Measurements from ENCODE around the gene CACNB3. TPM values are rescaled to one million over a fixed set of nuclear protein-coding genes. Genes with fewer than 3 reads are reported as not detected.
A peak's percentile ranks its signal among the peaks of the same experiment; 100 is the strongest.
"Not testable (repeated sequence)": the region's sequence is repeated elsewhere in the genome, so short reads cannot be mapped to it uniquely, and the experiment has no call there.

CACNB3 gene
- total RNA-seq, 5 donors from 2014 or later (not counting 1 experiment from before 2014, with no cell fraction given) = 4.3 to 12.4 (median 8.9) TPM

DNA sequence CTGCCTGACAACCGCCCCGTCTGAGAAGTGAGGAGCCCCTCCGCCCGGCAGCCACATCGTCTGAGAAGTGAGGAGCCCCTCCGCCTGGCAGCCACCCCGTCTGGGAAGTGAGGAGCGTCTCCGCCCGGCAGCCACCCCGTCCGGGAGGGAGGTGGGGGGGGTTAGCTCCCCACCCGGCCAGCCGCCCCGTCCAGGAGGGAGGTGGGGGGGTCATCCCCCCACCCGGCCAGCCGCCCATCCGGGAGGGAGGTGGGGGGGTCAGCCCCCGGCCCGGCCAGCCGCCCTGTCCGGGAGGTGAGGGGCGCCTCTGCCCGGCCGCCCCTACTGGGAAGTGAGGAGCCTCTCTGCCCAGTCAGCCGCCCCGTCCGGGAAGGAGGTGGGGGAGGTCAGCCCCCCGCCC lies 23.7 kb downstream of the CACNB3 start:
- H3K4me3 ChIP-seq (ENCODE audit: control insufficient read depth in 1 of 2, extremely low read depth in 1 of 2, low read length in 1 of 2); H3K27ac ChIP-seq (ENCODE audit: low read length); DNase-seq; CTCF ChIA-PET; H3K9me3 Mint-ChIP-seq; H3K27me3 Mint-ChIP-seq; H3K27ac Mint-ChIP-seq; ATAC-seq (replicated peaks in 1 of 4); H3K27me3 ChIP-seq (replicated peaks in 1 of 2; ENCODE audit: control insufficient read depth in 2 of 2, extremely low read depth in 1 of 2, insufficient read depth in 2 of 2, low read length in 1 of 2); H3K4me1 ChIP-seq (ENCODE audit: control insufficient read depth in 1 of 2, extremely low read depth in 1 of 2, insufficient read depth in 2 of 2, low read length in 2 of 2); H3K4me3 Mint-ChIP-seq; H3K9me3 ChIP-seq; POLR2A ChIA-PET: not testable (repeated sequence)
- Mint-ChIP-seq H3K4me1 (peaks cover 7 to 13% (median 10%) of the 10 kb centered on the region in 3 donors), H3K36me3 (peaks cover 35% of the 10 kb centered on the region)
- 100% methylated on average over 2 of the region's 29 CpGs for WGBS (ENCODE audit: insufficient coverage)
- H3K36me3 ChIP-seq (ENCODE audit: control insufficient read depth in 2 of 2, extremely low read depth in 1 of 2, insufficient read depth in 1 of 2, low read length in 1 of 2) = peaks cover 0 to 67% of the 10 kb centered on the region in 2 donors

DNA sequence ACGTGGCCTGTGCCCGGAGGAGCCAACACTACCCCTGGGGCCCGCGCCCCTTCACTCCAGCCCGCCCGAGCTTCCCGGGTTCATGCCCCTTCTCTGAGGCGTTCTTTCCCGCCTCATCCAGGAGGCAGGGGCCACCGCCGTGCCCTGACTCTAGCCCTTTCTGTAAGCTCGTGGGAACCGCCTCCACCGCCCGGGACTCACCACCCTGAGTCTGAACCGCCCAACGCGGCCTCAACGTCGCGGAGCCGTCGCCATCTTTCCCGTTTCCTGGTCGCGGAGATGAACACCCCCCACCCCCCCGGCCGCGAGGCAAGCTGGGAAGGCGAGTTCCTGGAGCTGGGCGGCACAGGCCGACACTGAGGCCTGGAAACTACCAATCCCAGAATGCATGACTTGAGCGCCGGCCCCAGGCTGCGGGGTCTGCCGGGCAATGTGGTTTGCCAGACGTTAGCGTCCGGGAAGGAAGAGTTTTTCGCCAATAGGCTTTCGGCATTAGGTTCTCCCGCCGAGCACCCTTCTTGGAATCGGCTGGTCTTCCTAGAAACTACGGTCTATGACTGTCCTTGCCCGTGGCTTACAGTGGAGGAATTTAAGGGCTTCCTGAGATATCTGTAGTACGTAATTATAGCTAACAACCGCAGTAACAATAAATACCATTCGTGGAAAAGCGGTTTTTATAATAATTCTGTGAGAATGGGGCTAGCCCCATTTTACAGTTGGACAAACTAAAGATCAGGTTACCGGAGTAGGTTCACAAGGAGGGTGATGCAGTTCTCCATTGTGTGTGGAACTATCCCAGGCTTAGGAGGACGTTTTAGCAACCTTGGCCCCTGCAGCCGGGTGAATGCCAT lies 33.8 kb downstream of the CACNB3 start, which contains the start of gene DDX23:
TSS of gene DDX23 (minus strand) at position 281 of the 851 bp plus-strand sequence. CDS start 6,381 bp downstream, outside the sequence.
- peak; percentile 76 to 96 (median 90) for DNase-seq
- H3K27ac Mint-ChIP-seq = peak within 1 kb of the TSS; percentile 98
- WGBS (ENCODE audit: insufficient coverage) = 0% methylated on average over 46 of the region's 53 CpGs
- H3K4me1 Mint-ChIP-seq = peaks cover 32 to 45% (median 39%) of the 10 kb centered on the region in 3 donors
- H3K4me1 ChIP-seq (ENCODE audit: control insufficient read depth in 1 of 2, extremely low read depth in 1 of 2, insufficient read depth in 2 of 2, low read length in 2 of 2) = peaks cover 13 to 39% of the 10 kb centered on the region in 2 experiments
- no peaks in the 10 kb centered on the region for H3K27me3 Mint-ChIP-seq
- no peaks in the 10 kb centered on the region for H3K9me3 ChIP-seq
- peak within 1 kb of the TSS; percentile 91 to 96 (median 94) for H3K4me3 Mint-ChIP-seq
- no peaks in the 10 kb centered on the region for H3K9me3 Mint-ChIP-seq
- no peaks in the 10 kb centered on the region for H3K27me3 ChIP-seq (replicated peaks in 1 of 2; ENCODE audit: control insufficient read depth in 2 of 2, extremely low read depth in 1 of 2, insufficient read depth in 2 of 2, low read length in 1 of 2)
- ChIA-PET CTCF (interaction anchor here (0.6 to 4.2 kb wide), 42 partner anchors 13 to 1259 kb away, joined by 3 to 62 read pairs (median 6); partner anchors contain the start of genes RND1 (in 2 of the 2), ARF3 (in 1 of the 2), FKBP11 (in 1 of the 2) and KANSL2 (in 1 of the 2)), POLR2A (interaction anchor here (0.5 to 2.3 kb wide), 12 partner anchors 14 to 1260 kb away, joined by 3 to 10 read pairs (median 6); partner anchors contain the start of genes ARF3 (in 2 of the 2), COX14 (in 1 of the 2), FKBP11 (in 1 of the 2) and KANSL2 (in 1 of the 2))
- H3K36me3 ChIP-seq (ENCODE audit: control insufficient read depth in 2 of 2, extremely low read depth in 1 of 2, insufficient read depth in 1 of 2, low read length in 1 of 2) = peaks cover 0 to 25% of the 10 kb centered on the region in 2 donors
- ATAC-seq (replicated peaks in 1 of 4) = peak; percentile 95 to 98 (median 96)
- peak within 1 kb of the TSS; percentile 88 to 100 for H3K4me3 ChIP-seq (ENCODE audit: control insufficient read depth in 1 of 2, extremely low read depth in 1 of 2, low read length in 1 of 2)
- peak within 1 kb of the TSS; percentile 98 for H3K27ac ChIP-seq (ENCODE audit: low read length)
- H3K36me3 Mint-ChIP-seq = peaks cover 12% of the 10 kb centered on the region

DNA sequence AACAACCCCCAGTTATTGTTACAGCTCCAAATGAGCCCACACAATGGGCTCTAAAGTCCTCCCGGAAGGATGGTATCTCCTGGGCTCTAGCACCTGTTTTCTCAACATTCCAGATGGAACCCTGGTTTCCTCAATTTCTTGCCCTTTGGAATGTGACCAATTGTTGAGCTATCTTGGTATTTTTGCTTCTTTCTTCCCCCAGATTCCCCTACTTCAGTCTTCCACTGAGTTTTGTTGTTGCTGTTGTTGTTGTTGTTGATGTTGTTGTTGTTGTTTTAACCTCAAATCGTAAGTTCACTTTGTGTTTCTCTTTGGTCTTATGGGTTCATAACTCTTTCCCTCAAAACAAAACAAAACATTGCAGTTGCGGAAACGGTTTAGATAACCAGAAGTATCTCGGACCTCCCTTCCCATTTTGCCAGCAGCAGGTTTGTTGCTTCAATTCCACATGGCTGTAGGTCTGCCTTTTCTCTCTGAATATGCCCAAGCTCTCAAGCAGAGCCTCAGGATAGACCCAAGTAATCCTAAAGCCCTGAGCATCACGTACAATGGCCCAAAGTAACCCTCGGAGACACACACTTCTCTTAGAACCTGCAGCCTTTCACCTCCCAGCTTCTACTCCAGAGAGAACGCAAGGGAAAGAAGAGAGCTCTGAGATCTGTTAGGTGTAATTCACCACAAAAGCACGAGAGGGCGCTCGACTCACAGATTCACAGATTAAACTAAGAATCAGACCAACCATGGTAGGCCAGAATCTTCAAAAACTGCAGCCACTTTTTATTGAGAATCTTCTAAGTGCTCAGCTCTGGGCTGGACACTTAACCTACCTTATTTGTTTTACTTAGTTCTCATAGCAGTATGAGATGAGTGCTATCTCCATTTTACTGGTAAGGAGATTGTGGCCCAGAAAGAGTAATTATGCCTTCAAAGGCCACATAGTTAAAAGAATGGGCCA lies 34.7 kb downstream of the CACNB3 start:
- no peaks in the 10 kb centered on the region for H3K9me3 ChIP-seq
- ATAC-seq (replicated peaks in 1 of 4) = peak; percentile 28 to 46 (median 30)
- POLR2A ChIA-PET = interaction anchor here (0.7 to 2.3 kb wide), 9 partner anchors 12 to 236 kb away, joined by 3 to 10 read pairs (median 5); partner anchors contain the start of genes RND1 (in 2 of the 2), ARF3 (in 1 of the 2), FKBP11 (in 1 of the 2) and KANSL2 (in 1 of the 2)
- peaks cover 0 to 20% of the 10 kb centered on the region in 2 donors for H3K36me3 ChIP-seq (ENCODE audit: control insufficient read depth in 2 of 2, extremely low read depth in 1 of 2, insufficient read depth in 1 of 2, low read length in 1 of 2)
- H3K27ac Mint-ChIP-seq = peak overlapping the region; percentile 98
- 0% methylated on average over 3 of the region's 11 CpGs for WGBS (ENCODE audit: insufficient coverage)
- CTCF ChIA-PET = interaction anchor here (0.6 to 4.2 kb wide), 44 partner anchors 12 to 1258 kb away, joined by 3 to 62 read pairs (median 4); partner anchors contain the start of genes RND1 (in 2 of the 2), ARF3 (in 1 of the 2), FKBP11 (in 1 of the 2) and LMBR1L (in 1 of the 2)
- peaks cover 13 to 35% of the 10 kb centered on the region in 2 experiments for H3K4me1 ChIP-seq (ENCODE audit: control insufficient read depth in 1 of 2, extremely low read depth in 1 of 2, insufficient read depth in 2 of 2, low read length in 2 of 2)
- peaks cover 0 to 2% of the 10 kb centered on the region in 2 experiments for H3K27me3 ChIP-seq (replicated peaks in 1 of 2; ENCODE audit: control insufficient read depth in 2 of 2, extremely low read depth in 1 of 2, insufficient read depth in 2 of 2, low read length in 1 of 2)
- peak; percentile 67 to 96 (median 85) for DNase-seq
- peaks cover 12% of the 10 kb centered on the region for H3K36me3 Mint-ChIP-seq
- H3K4me3 Mint-ChIP-seq = peak overlapping the region; percentile 91 to 96 (median 94)
- H3K4me3 ChIP-seq (ENCODE audit: control insufficient read depth in 1 of 2, extremely low read depth in 1 of 2, low read length in 1 of 2) = peak overlapping the region; percentile 88 to 100
- H3K27me3 Mint-ChIP-seq = no peaks in the 10 kb centered on the region
- H3K9me3 Mint-ChIP-seq = no peaks in the 10 kb centered on the region
- peaks cover 30 to 40% (median 33%) of the 10 kb centered on the region in 3 donors for H3K4me1 Mint-ChIP-seq
- peak overlapping the region; percentile 98 for H3K27ac ChIP-seq (ENCODE audit: low read length)

DNA sequence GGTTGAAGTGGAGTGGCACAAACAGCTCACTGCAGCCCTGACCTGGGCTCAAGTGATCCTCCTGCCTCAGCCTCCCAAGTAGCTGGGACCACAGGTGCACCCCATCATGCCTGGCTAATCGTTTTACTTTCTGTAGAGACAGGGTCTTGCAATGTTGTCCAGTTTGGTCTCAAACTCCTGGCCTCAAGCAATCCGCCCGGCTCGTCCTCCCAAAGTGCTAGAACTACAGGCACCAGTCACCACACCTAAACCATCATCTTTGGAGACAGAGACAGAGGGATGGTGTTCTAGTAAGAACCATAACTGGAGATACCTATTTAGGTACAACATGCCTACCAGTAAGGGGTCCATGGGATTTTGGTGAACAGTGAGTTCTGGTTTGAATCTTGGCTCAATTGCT lies 36.2 kb downstream of the CACNB3 start:
- 40% methylated on average over 1 of the region's 4 CpGs for WGBS (ENCODE audit: insufficient coverage)
- no peak for ATAC-seq (replicated peaks in 1 of 4)
- H3K36me3 ChIP-seq (ENCODE audit: control insufficient read depth in 2 of 2, extremely low read depth in 1 of 2, insufficient read depth in 1 of 2, low read length in 1 of 2) = peaks cover 0 to 11% of the 10 kb centered on the region in 2 donors
- Mint-ChIP-seq H3K27me3 (no peaks in the 10 kb centered on the region), H3K27ac (no peak overlapping the region), H3K4me3 (no peak overlapping the region), H3K9me3 (no peaks in the 10 kb centered on the region), H3K36me3 (peaks cover 9% of the 10 kb centered on the region), H3K4me1 (peaks cover 28 to 35% (median 30%) of the 10 kb centered on the region in 3 donors)
- peaks cover 0 to 4% of the 10 kb centered on the region in 2 experiments for H3K27me3 ChIP-seq (replicated peaks in 1 of 2; ENCODE audit: control insufficient read depth in 2 of 2, extremely low read depth in 1 of 2, insufficient read depth in 2 of 2, low read length in 1 of 2)
- H3K4me1 ChIP-seq (ENCODE audit: control insufficient read depth in 1 of 2, extremely low read depth in 1 of 2, insufficient read depth in 2 of 2, low read length in 2 of 2) = peaks cover 13 to 28% of the 10 kb centered on the region in 2 experiments
- no peak overlapping the region for H3K4me3 ChIP-seq (ENCODE audit: control insufficient read depth in 1 of 2, extremely low read depth in 1 of 2, low read length in 1 of 2)
- no peak overlapping the region for H3K27ac ChIP-seq (ENCODE audit: low read length)
- H3K9me3 ChIP-seq = no peaks in the 10 kb centered on the region
- DNase-seq = no peak
- ChIA-PET POLR2A (interaction anchor here in 1 of 2 donors (1.3 kb wide), 1 partner anchor 80 kb away, joined by 7 read pairs; no protein-coding TSS in a partner anchor), CTCF (interaction anchor here (2.6 to 4.2 kb wide), 5 partner anchors 11 to 84 kb away, joined by 14 to 62 read pairs (median 37); partner anchors contain the start of gene RND1 (in 1 of the 2))

DNA sequence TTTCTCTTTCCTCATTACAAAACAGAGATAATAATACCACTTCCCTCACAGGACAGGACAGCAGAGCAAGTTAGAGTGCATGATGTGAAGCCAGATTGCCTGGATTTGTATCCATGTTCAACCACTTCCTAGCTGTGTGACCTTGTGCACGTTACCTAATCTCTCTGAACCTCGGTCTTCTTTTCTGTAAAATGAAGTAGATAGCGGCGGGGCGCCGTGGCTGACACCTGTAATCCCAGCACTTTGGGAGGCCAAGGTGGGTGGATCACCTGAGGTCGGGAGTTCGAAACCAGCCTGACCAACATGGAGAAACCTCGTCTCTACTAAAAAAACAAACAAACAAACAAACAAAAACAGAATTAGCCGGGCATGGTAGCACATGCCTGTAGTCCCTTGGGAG lies 36.6 kb downstream of the CACNB3 start:
- DNase-seq; POLR2A ChIA-PET; H3K27me3 Mint-ChIP-seq; H3K36me3 ChIP-seq (ENCODE audit: control insufficient read depth in 2 of 2, extremely low read depth in 1 of 2, insufficient read depth in 1 of 2, low read length in 1 of 2); H3K9me3 Mint-ChIP-seq; H3K36me3 Mint-ChIP-seq; H3K4me3 ChIP-seq (ENCODE audit: control insufficient read depth in 1 of 2, extremely low read depth in 1 of 2, low read length in 1 of 2); H3K4me3 Mint-ChIP-seq; H3K27ac ChIP-seq (ENCODE audit: low read length); ATAC-seq (replicated peaks in 1 of 4); H3K27ac Mint-ChIP-seq; H3K9me3 ChIP-seq; H3K27me3 ChIP-seq (replicated peaks in 1 of 2; ENCODE audit: control insufficient read depth in 2 of 2, extremely low read depth in 1 of 2, insufficient read depth in 2 of 2, low read length in 1 of 2): not testable (repeated sequence)
- 100% methylated on average over 1 of the region's 10 CpGs for WGBS (ENCODE audit: insufficient coverage)
- H3K4me1 Mint-ChIP-seq = peaks cover 25 to 30% (median 25%) of the 10 kb centered on the region in 3 donors
- peaks cover 13 to 25% of the 10 kb centered on the region in 2 experiments for H3K4me1 ChIP-seq (ENCODE audit: control insufficient read depth in 1 of 2, extremely low read depth in 1 of 2, insufficient read depth in 2 of 2, low read length in 2 of 2)
- CTCF ChIA-PET = interaction anchor here in 1 of 2 donors (3.2 to 4.2 kb wide), 2 partner anchors 10 to 80 kb away, joined by 28 to 37 read pairs; partner anchors contain the start of gene RND1

Data from T-cell (primary cell).